Stimulated activated naive CD8-positive, alpha-beta T cell treated with anti-CD3 and anti-CD28 coated beads, Interleukin-15, Interleukin-2, amounts not matched to agents 100 ng/mL and 50 ng/mL, for 24 hours (primary cell): ENCODE data around the gene TSEN54.

Experiments used
- H3K27ac Mint-ChIP-seq: one replicate; pipeline ENCODE4 v1.8.0; 2021; ENCODE audit warnings: mild to moderate bottlenecking, mixed read lengths
- H3K27me3 Mint-ChIP-seq: one replicate; pipeline ENCODE4 v1.8.0; 2021; ENCODE audit warnings: mixed read lengths
- H3K36me3 Mint-ChIP-seq: one replicate; pipeline ENCODE4 v1.8.0; 2021; ENCODE audit warnings: low read depth, mixed read lengths
- H3K4me1 Mint-ChIP-seq: one replicate; pipeline ENCODE4 v1.8.0; 2021; ENCODE audit warnings: low read depth, mixed read lengths
- H3K4me3 Mint-ChIP-seq: one replicate; pipeline ENCODE4 v1.8.0; 2021; ENCODE audit warnings: mild to moderate bottlenecking, mixed read lengths
- H3K9me3 Mint-ChIP-seq: one replicate; pipeline ENCODE4 v1.8.0; 2021; ENCODE audit warnings: mixed read lengths

TSEN54 gene

DNA sequence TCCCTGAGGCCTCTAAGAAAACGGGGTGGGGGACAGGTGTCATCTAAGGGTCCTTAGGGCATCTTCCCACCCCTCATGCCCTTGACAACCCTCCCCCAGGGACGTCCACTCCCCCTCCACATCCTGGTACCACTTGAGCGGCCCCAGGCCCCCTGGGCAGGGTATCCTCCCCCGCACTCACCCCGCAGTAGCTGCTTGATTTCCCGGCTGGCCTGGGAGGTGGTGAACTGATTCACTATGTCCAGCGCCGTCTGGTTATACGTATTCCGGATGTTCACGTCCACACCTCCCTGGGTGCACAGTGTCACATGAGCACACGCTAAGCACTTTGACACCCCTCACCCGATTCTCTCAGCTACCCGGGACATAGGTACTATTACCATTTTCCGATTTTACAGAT is 10.7 kb upstream of the TSEN54 start:
- Mint-ChIP-seq H3K36me3 (no peaks in the 10 kb centered on the region), H3K27ac (no peak overlapping the region), H3K4me3 (no peak overlapping the region), H3K9me3 (no peaks in the 10 kb centered on the region), H3K27me3 (no peaks in the 10 kb centered on the region), H3K4me1 (no peaks in the 10 kb centered on the region)

DNA sequence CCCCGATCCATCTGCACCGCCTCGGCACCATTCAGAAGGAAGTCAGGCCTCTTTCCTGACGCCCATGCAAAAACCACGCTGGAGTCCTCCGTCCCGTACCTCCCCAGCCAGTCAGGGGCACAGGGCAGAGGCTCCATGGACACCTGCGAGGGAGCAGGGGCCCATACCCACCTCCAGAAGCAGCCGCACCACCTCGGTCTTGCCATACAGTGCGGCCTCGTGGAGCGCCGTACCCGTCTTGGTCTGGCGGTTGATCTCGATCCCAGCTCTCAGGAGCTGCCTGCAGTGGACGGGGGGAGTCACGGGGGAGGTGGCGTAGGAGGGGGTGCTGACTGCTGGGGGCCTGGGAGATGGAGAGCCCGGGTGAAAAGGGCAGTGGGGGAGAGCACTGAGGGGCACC is 10.2 kb upstream of the TSEN54 start:
- Mint-ChIP-seq H3K9me3 (no peaks in the 10 kb centered on the region), H3K27me3 (no peaks in the 10 kb centered on the region), H3K36me3 (no peaks in the 10 kb centered on the region), H3K27ac (no peak overlapping the region), H3K4me3 (no peak overlapping the region), H3K4me1 (no peaks in the 10 kb centered on the region)

DNA sequence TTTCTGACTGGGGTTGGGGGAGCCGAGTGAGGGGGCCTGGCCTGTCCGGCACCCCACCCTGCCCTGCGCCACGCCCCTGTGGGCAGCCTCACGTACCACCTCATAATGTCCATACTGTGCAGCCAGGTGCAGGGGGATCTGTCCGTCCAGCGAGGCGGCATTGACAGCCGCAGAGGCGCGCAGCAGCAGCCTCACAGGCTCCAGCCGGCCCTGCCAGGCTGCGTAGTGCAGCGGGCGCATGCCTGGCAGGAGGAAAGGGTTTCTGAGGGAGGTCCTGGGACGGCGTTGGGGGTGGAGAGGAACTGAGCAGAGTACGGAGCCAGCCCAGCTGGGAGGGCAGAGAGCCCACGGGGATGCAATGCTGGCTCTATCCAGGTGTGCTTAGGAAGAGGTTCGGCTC is 9.4 kb upstream of the TSEN54 start:
- Mint-ChIP-seq H3K9me3 (no peaks in the 10 kb centered on the region), H3K36me3 (no peaks in the 10 kb centered on the region), H3K27ac (no peak overlapping the region), H3K27me3 (no peaks in the 10 kb centered on the region), H3K4me1 (no peaks in the 10 kb centered on the region), H3K4me3 (no peak overlapping the region)

DNA sequence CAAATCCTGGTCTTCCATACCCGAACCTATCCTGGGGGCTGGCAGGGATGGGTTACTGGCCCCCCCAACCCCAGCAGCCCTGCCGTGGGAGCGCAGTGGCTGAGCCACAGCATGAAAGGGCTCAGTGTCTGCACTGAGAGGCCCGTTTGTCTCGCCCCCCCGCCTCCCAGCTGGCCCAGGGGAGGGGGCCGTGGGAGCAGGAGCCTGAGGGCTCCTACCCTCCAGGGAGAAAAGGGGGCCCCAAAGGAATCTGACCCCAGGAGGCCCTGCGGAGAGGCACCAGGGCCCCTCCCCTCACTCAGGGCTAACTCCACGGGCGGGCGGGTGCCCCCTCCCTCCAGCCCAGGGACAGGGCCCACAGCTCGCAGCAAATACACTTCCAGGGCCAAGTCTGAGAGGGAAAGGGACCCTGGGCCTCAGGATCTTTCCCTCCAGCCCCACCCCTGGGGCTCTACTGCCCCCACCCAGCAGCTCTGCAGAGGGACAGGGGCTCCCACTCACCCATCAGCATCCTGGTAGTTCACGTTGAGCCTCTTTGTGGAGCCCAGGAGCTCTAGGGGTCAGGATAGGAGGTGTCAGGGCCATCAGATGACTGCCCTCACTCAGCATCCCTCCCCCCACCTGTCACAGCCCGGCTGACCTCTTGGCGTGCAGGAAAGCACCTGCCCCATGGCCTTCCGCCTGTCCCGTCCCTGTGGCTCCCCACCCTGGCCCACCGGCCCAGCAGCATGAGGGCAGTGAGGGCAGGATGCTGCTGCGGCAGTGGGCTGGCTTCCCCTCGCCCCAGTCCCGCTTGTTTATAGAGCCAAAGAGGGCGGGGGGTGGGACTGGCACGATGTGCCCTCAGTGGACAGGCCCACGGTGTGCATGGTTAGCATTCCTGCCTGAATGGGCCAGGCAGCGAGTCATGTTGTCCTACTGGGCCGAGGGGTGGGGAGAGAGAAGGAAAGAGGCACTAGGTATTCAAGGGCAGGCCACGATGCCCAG is 8.3 kb upstream of the TSEN54 start:
- Mint-ChIP-seq H3K27me3 (no peaks in the 10 kb centered on the region), H3K9me3 (no peaks in the 10 kb centered on the region), H3K36me3 (no peaks in the 10 kb centered on the region), H3K4me1 (no peaks in the 10 kb centered on the region), H3K27ac (no peak overlapping the region), H3K4me3 (no peak overlapping the region)

DNA sequence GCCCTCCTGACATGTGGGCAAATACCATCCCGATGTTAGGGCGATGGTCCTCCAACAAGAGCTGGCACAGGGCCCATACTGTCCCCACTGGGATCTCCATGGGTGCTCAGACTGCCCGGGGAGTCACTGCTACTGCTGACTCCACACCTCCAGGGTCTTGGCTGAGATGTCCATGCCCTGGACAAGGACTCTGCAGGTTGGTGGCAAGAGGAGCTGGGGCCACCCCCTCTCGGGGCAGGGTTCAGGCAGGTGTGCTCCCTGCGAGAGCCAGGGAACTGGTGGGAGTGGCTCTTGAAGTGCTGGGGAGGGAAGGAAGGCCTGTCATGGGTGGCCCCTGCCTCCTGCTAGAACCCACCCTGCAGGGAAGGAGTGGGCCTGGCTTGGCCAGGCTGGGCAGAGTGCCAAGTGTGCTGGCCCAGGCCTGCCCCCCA is 7.4 kb upstream of the TSEN54 start:
- H3K27ac Mint-ChIP-seq: no peak overlapping the region
- no peaks in the 10 kb centered on the region for H3K9me3 Mint-ChIP-seq
- H3K4me3 Mint-ChIP-seq: no peak overlapping the region
- no peaks in the 10 kb centered on the region for H3K27me3 Mint-ChIP-seq
- H3K36me3 Mint-ChIP-seq: no peaks in the 10 kb centered on the region
- no peaks in the 10 kb centered on the region for H3K4me1 Mint-ChIP-seq

DNA sequence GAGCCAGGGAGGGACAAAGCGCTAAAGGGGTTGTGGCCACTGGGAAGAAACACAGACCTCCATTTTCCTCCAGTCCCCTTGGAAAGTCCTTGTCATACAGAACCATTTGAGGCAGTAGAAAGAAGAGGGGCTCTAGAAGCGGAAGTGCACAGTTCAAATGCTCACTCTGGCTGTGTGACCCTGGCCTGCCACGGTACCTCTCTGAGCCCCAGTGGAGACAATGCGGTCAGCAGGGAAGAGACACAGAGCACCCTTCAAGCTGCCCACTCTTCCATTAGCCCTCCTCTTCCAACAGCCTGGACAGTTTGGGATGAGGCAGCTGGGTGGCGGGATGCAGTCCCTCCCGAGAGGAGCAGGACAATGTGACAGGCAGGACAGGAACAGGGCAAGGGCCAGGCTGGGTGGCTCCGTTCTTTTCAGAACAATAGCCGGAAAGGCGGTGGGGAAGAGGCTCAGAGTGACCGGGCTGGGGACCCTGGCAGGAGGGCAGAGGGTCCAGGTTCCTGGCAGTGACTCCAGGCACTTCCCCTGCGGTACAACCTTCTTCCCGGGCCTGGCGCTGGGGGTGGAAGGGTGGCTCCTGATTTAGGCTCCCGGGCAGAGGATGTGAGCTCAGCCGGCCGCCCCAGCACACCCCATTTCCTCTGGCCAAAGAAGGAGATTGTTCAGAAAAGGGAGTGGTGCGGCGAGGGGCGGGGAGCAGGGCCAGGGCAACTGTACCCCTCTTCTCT is 6.6 kb upstream of the TSEN54 start:
- Mint-ChIP-seq H3K4me3 (no peak overlapping the region), H3K9me3 (no peaks in the 10 kb centered on the region), H3K27ac (no peak overlapping the region), H3K27me3 (no peaks in the 10 kb centered on the region), H3K4me1 (no peaks in the 10 kb centered on the region), H3K36me3 (no peaks in the 10 kb centered on the region)

DNA sequence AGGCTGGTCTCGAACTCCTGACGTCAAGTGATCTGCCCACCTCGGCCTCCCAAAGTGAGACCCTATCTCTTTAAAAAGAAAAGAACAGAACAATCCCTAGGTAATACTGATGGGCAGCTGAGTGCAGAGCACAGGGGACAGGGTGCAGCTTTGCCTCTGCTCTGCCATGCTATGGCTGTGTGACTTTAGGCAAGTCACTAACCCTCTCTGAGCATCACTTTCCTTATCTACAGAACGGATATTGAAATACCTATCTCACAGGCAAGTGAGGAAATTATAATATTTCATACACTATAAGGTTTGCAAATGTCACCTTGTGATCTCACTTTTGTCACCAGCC is 5.1 kb upstream of the TSEN54 start:
- H3K27me3 Mint-ChIP-seq: no peaks in the 10 kb centered on the region
- no peak overlapping the region for H3K4me3 Mint-ChIP-seq
- H3K36me3 Mint-ChIP-seq: no peaks in the 10 kb centered on the region
- no peaks in the 10 kb centered on the region for H3K9me3 Mint-ChIP-seq
- H3K27ac Mint-ChIP-seq: no peak overlapping the region
- H3K4me1 Mint-ChIP-seq: no peaks in the 10 kb centered on the region

DNA sequence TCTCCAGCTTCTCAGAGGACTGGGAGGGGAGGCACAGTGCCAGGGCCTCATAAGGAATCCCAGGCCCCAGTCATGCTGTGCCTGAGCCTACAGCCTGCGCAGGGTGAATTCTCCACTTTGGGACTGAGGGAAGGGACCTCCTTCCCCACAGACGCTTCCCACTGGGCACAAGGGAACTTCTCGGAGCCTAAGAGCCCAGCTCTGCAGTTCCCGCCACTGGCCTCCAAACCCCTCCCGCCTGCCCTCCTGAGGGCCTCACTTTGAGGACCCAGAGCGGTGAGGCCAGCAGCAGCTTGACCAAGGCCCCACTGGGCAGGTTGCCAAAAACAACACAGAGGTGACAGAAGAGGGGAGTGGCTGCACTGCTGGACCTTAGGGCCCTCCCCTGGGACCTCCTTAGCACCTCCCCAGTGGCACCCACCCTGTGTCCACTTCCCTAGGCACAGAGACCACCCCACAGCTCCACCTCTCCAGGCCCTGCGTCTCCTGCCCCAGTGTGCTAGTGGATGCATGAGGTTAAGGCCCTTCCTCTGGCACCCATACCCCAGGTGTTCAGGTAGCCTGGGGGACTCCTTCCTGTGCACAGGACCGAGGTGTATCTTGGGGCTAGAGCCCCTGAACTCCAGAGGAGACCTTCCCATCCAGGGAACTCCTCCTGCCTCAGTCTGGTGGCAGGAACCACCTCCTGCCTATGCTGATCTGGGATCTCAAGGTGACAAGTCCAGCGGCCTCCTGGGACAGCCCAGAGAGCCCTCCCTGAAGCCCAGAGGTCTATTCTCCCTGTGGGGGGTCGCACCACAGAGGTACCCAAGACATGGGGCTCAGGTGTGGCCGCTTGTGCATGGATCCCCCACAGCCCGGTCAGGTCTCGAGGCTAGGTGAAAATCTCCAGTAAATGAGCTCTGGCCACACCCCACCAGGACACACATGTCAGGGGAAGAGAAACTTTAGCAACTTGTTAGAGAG is 4.4 kb upstream of the TSEN54 start:
- no peaks in the 10 kb centered on the region for H3K9me3 Mint-ChIP-seq
- H3K27ac Mint-ChIP-seq: no peak overlapping the region
- no peak overlapping the region for H3K4me3 Mint-ChIP-seq
- no peaks in the 10 kb centered on the region for H3K27me3 Mint-ChIP-seq
- no peaks in the 10 kb centered on the region for H3K36me3 Mint-ChIP-seq
- H3K4me1 Mint-ChIP-seq: no peaks in the 10 kb centered on the region

DNA sequence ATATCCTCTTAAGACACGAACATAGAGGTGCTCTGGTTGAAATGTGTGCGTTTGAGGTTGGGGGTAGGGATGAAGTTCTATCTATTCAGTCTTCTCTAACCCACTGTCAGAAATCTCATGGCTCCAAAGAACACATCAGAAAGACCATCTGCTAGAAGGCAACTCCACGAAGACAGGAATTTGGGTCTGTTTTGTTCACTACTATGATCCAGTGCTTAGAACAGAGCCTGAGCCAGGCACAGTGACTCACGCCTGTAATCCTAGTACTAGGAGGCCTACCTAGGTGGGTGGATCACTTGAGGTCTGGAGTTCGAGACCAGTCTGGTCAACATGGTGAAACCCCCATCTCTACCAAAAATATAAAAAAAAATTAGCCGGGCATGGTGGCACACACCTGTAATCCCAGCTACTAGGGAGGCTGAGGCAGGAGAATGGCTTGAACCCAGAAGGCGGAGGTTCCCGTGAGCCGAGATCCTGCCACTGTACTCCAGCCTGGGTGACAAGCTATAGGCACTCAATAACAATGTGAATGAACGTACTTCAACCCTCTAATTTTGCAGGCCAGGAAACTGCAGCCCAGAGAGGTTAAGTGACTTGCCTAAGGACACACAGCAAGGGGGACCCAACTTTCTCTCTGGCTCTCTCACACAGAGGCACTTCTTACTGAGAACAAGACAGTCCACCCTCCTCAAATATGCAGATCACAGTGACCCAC is 3.2 kb upstream of the TSEN54 start:
- Mint-ChIP-seq H3K27ac (no peak overlapping the region), H3K36me3 (peaks cover 6% of the 10 kb centered on the region), H3K27me3 (no peaks in the 10 kb centered on the region), H3K4me1 (peaks cover 7% of the 10 kb centered on the region), H3K9me3 (no peaks in the 10 kb centered on the region), H3K4me3 (no peak overlapping the region)

DNA sequence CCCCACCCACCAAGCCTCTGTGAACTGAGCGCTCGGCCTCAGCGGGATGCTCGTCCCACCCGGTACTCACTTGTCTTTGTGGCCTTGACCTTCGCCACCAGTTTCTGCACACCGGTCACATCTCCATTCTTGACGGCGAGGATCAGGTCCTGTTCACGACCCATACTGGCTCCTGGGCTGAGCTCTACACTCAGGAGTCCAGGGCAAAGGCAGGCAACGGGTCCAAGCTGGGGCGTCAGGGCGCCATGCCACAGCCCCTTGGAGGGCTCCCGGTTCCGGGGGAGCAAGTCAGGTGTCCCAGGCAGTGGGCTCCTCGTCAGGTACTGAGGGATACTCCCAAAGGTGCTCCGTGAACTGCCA is 2.7 kb upstream of the TSEN54 start:
- H3K4me3 Mint-ChIP-seq: no peak overlapping the region
- no peaks in the 10 kb centered on the region for H3K27me3 Mint-ChIP-seq
- no peak overlapping the region for H3K27ac Mint-ChIP-seq
- peaks cover 11% of the 10 kb centered on the region for H3K36me3 Mint-ChIP-seq
- H3K4me1 Mint-ChIP-seq: peaks cover 12% of the 10 kb centered on the region
- H3K9me3 Mint-ChIP-seq: no peaks in the 10 kb centered on the region

DNA sequence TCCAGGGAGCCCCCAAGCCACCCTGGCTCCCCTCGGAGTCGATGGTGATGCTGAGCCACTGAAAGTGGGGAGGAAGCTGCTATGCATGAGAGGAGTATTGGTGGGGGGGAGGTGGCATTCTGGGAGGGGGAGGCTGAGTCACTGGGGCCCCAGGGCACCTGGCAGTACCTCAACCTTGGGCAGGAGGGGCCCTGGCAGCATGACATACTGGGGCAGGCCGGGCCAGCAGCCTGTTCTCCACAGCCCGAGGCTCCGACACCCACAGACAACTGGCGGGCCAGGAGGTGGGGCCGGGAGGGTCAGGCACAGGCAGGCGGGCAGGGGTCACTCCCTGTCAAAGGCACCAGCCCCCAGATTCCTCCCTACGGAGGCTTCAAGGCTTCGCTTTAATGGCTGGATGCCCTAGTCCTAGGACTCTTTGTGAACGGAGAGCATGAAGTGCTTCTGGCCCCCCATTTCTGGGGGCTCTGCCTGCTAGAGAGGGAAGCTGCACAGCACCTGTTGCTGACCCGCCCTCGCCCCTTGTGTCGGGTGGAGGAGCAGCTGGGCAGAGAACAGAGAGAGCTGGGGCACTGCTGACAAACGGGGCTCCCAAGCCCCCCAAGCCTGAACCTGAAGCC is 1.9 kb upstream of the TSEN54 start:
- Mint-ChIP-seq H3K4me1 (peaks cover 19% of the 10 kb centered on the region), H3K4me3 (peak overlapping the region; percentile 51), H3K27me3 (no peaks in the 10 kb centered on the region), H3K36me3 (peaks cover 17% of the 10 kb centered on the region), H3K27ac (no peak overlapping the region), H3K9me3 (no peaks in the 10 kb centered on the region)

DNA sequence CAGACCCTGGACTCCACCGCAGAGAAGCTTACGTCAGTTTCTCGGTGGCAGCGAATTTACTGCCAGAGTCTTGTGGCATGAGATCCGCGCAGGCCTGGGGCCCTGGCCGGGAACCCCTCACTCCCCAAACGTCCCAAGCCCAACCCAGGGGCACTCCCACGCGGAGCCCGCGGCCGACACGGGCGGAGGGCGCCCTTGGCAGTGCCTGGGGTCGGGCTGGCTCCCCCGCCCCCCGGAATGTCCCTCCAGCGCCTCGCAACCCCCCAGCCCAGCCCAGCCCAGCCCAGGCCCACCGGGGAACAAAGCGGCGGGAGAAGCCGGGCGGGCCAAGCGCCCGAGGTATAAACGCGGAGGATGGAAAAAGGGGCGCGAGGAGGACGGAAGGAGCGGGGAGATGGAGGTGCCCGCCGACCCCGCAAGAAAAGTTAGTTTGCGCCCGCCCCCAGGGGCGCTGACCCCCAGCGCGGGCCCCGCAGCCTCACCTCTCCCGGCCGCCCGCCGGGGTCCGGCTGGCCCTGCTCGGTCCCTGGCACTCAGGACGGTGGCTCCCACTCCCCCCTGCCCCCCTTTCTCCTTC is 1.3 kb upstream of the TSEN54 start:
- no peaks in the 10 kb centered on the region for H3K9me3 Mint-ChIP-seq
- peaks cover 21% of the 10 kb centered on the region for H3K36me3 Mint-ChIP-seq
- H3K27me3 Mint-ChIP-seq: no peaks in the 10 kb centered on the region
- H3K4me1 Mint-ChIP-seq: peaks cover 19% of the 10 kb centered on the region
- no peak overlapping the region for H3K27ac Mint-ChIP-seq
- peak overlapping the region; percentile 77 for H3K4me3 Mint-ChIP-seq

DNA sequence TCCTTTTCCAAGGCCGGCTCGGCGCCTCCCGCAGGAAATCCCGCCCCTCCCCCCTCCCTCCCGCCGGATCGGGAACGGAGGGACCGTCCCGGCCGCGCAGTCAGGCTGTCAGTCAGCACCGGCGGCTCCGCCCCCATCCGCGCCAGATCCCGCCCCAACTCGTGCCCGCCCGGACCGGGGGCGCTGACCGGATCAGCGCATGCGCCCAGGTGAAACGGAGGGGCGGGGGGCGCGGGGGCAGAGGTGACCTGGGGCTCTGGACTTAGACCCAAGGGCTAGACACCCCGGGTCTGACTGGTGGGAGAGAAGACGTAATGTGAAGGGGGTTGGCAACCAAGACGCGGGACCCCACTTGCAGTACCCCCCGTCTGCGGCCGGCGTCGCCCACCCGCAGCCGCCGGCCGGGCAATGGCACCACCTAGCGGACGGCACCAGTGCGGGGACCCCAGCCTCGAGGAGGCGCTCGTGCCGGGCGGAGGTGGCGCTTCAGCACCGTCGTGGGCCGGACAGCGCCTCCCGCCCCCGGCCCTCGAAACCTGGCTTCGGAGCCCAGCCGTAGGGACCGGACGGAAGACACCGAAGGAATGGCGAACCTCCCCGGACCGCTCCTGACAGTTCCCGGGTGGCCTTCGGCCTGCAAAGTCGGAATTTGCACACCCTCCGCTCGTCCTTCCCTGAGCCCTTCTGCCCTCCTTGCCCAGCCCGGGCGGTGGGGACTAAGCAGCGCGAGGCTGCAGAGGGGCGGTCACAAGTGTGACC is 653 bp upstream of the TSEN54 start, which contains the start of gene CASKIN2:
CASKIN2 (minus strand) TSS at position 42 of the 759 bp plus-strand sequence. CDS start 1,733 bp downstream, outside the sequence.
- peaks cover 22% of the 10 kb centered on the region for H3K36me3 Mint-ChIP-seq
- H3K4me1 Mint-ChIP-seq: peaks cover 19% of the 10 kb centered on the region
- no peak within 1 kb of the TSS for H3K27ac Mint-ChIP-seq
- H3K9me3 Mint-ChIP-seq: no peaks in the 10 kb centered on the region
- H3K4me3 Mint-ChIP-seq: peak within 1 kb of the TSS; percentile 77
- no peaks in the 10 kb centered on the region for H3K27me3 Mint-ChIP-seq
